ENCODE data around the gene SYF2.
"Not testable (repeated sequence)": the region's sequence is repeated elsewhere in the genome, so short reads cannot be mapped to it uniquely, and the experiment has no call there.

The SYF2 gene

DNA sequence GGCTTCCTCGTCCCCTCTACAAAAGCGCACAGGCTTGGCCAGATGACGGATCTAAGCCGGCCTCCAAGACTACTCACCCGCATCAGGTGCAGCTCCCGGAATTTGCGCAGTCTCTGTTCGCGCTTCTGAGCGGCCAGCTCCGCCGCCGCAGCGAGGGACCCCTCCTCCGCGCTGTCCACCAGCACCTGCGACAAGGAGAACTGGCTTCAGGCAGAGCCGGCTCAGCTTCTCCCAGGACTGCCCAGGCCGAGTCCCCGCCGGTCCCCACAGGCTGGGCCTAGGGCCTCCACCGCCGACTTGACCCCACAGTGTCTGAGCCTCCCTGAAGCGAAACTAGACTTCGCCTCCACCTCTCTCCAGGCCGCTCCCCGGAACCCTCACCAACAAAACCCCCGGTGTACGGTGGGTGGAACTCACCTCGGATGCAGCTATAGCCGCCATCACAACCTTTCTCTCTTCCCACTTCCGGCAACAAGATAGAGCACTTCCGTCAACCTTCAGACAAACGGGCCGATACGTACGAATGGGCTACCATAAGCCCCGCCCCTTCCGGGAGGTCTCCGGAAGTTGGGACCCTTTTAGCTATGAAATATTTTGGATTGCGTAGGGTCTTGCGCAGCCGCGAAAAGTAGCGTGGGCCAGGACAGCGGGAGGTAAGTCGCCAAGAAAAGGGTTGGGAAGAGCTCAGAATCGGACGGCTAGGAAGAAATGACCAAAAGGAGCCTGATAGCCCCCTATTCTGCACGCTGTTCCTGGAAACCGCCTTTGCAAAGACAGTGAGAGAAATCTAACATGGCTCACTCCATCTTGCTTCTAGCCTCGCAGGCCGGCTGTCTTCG is at the start of gene SYF2:
TSS of gene SYF2 (minus strand) at position 476 of the 839 bp plus-strand sequence. CDS start at position 441, 35 bp downstream.
- H3K27me3 ChIP-seq (ENCODE audit: control insufficient read depth, insufficient read depth, low read length): no peaks in the 10 kb centered on the region
- H3K36me3 ChIP-seq (ENCODE audit: control insufficient read depth, insufficient read depth, low read length): no peaks in the 10 kb centered on the region
- H3K4me2 ChIP-seq (ENCODE audit: low read length): peak within 1 kb of the TSS; percentile 97
- H3K4me3 ChIP-seq (ENCODE audit: low read depth, low read length): peak within 1 kb of the TSS; percentile 96
- TF ChIP-seq, protein P1, sequence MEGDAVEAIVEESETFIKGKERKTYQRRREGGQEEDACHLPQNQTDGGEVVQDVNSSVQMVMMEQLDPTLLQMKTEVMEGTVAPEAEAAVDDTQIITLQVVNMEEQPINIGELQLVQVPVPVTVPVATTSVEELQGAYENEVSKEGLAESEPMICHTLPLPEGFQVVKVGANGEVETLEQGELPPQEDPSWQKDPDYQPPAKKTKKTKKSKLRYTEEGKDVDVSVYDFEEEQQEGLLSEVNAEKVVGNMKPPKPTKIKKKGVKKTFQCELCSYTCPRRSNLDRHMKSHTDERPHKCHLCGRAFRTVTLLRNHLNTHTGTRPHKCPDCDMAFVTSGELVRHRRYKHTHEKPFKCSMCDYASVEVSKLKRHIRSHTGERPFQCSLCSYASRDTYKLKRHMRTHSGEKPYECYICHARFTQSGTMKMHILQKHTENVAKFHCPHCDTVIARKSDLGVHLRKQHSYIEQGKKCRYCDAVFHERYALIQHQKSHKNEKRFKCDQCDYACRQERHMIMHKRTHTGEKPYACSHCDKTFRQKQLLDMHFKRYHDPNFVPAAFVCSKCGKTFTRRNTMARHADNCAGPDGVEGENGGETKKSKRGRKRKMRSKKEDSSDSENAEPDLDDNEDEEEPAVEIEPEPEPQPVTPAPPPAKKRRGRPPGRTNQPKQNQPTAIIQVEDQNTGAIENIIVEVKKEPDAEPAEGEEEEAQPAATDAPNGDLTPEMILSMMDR (IDR thresholded peaks at IDR 0.05): no peak
- H3K79me2 ChIP-seq: no peaks in the 10 kb centered on the region
- peak within 1 kb of the TSS; percentile 76 for H2AFZ ChIP-seq
- no peaks in the 10 kb centered on the region for H3K4me1 ChIP-seq
- peak within 1 kb of the TSS; percentile 92 for H3K27ac ChIP-seq
- no peaks in the 10 kb centered on the region for H3K9me3 ChIP-seq (ENCODE audit: control insufficient read depth, low read length)
- H3K9ac ChIP-seq: peak within 1 kb of the TSS; percentile 80

DNA sequence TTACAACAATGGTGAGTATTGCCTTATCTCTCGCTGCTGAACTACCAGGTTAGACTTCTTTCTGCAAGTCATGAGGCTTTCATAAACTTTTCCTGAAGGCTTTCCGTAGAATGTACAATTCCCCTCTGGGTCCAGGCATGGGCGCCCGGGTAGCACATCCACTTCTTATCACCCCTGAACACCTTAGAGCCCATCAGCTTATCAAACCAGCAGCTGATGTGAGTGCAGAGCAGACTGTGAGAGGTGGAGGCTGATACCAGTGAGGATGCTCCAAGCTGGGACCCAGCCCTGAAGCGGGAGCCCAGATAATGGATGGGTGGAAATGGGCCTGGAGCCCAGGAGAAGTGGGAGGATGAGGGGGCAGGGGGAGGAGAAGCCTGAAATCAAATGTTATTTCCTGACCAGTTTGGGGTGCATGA is 47.4 kb upstream of the SYF2 start:
- not testable (repeated sequence) for H3K79me2 ChIP-seq, H3K27ac ChIP-seq

DNA sequence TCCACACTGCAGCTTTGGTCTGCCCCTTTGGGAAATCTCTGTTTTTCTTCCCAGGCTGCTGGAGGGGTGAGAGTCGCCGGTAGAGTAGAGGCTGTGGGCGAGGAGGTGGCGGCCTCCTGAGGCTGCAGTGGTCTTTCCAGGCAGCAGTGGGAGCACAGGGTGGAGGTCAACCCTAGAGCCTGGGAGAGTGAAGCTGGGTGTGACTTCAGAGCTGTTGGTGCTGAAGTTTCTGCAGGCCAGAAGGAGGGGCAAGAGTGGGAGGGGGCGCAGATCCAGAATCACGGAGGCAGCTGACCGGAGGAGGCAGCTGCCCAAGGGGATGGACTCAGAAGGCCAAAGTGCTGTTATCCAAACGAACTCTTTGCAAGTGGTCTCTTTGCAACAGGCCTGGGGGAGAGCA is 46.5 kb upstream of the SYF2 start:
- H3K79me2 ChIP-seq; H3K27ac ChIP-seq; H2AFZ ChIP-seq; H3K4me1 ChIP-seq; H3K36me3 ChIP-seq (ENCODE audit: control insufficient read depth, insufficient read depth, low read length); H3K9ac ChIP-seq; H3K4me2 ChIP-seq (ENCODE audit: low read length); H3K27me3 ChIP-seq (ENCODE audit: control insufficient read depth, insufficient read depth, low read length); H3K4me3 ChIP-seq (ENCODE audit: low read depth, low read length); H3K9me3 ChIP-seq (ENCODE audit: control insufficient read depth, low read length): not testable (repeated sequence)

More for the DNA sequence above, 47.4 kb upstream of the SYF2 start:
- not testable (repeated sequence) for H3K27me3 ChIP-seq (ENCODE audit: control insufficient read depth, insufficient read depth, low read length); H3K4me1 ChIP-seq; H2AFZ ChIP-seq; H3K9me3 ChIP-seq (ENCODE audit: control insufficient read depth, low read length); H3K9ac ChIP-seq; H3K4me3 ChIP-seq (ENCODE audit: low read depth, low read length); H3K4me2 ChIP-seq (ENCODE audit: low read length); H3K36me3 ChIP-seq (ENCODE audit: control insufficient read depth, insufficient read depth, low read length)

DNA sequence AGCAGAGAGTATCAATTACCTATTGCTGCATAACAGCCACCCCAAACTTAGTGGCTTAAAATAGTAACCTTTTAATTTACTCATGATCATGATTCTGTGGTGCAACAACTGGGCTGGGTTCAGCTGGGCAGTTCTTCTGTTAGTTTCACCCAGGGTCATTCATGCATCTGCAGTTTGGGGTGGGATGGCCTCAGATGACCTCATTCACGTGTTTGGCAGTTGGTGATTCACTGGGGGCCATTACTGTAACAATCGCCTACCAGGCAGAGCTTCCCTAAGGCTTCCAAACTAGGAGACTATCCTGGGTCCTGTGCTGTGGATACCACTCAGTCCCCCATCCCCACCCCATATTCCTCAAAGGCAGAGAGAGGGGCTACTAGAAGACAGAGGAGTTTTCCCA is 46.1 kb upstream of the SYF2 start:
- H3K4me1 ChIP-seq; H3K4me2 ChIP-seq (ENCODE audit: low read length); H3K9me3 ChIP-seq (ENCODE audit: control insufficient read depth, low read length); H3K79me2 ChIP-seq; H2AFZ ChIP-seq; H3K27ac ChIP-seq; H3K36me3 ChIP-seq (ENCODE audit: control insufficient read depth, insufficient read depth, low read length); H3K9ac ChIP-seq; H3K27me3 ChIP-seq (ENCODE audit: control insufficient read depth, insufficient read depth, low read length); H3K4me3 ChIP-seq (ENCODE audit: low read depth, low read length): not testable (repeated sequence)

DNA sequence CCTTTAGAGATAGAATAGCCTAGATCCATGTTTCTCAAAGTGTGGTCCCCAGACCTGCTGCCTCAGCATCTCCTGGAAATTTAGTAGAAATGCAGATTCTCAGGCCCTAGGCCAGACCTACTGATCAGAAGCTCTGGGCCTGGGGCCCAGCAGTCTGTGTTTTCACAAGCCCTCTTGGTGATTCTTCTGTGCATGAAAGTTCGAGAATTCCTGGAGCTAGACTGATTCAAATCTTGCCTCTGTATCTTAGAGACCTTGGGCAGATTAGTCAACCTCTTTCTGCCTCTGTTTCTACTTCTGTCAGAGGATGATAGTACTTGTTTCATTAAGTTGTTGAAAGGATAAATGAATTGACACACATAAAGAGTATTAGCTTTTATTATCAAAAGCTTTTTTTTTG is 45.0 kb upstream of the SYF2 start:
- not testable (repeated sequence) for H3K27ac ChIP-seq; H2AFZ ChIP-seq; H3K36me3 ChIP-seq (ENCODE audit: control insufficient read depth, insufficient read depth, low read length); H3K9ac ChIP-seq; H3K27me3 ChIP-seq (ENCODE audit: control insufficient read depth, insufficient read depth, low read length); H3K9me3 ChIP-seq (ENCODE audit: control insufficient read depth, low read length); H3K79me2 ChIP-seq; H3K4me1 ChIP-seq; H3K4me2 ChIP-seq (ENCODE audit: low read length); H3K4me3 ChIP-seq (ENCODE audit: low read depth, low read length)

DNA sequence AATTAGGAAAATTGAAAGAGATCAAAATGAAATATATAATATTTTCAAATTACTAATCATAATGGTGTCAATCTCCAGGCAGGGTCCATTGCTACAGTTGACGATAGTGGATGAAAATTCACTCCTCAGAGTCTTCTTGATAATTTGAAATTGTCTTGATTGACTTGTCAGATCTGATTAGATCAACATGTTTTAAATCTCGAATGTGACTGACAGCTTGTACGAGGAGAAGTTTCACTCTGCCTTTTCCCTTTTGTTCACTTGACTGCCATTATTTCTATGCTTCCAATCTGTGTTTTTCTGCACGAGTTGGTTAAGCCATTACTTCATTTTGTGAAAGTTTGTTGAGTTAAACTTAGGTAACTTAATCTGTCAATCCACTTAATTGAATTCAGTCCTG is 43.3 kb upstream of the SYF2 start:
- H3K36me3 ChIP-seq (ENCODE audit: control insufficient read depth, insufficient read depth, low read length); H3K27ac ChIP-seq; H2AFZ ChIP-seq; H3K4me3 ChIP-seq (ENCODE audit: low read depth, low read length); H3K9me3 ChIP-seq (ENCODE audit: control insufficient read depth, low read length); H3K79me2 ChIP-seq; H3K27me3 ChIP-seq (ENCODE audit: control insufficient read depth, insufficient read depth, low read length); H3K4me2 ChIP-seq (ENCODE audit: low read length); H3K9ac ChIP-seq; H3K4me1 ChIP-seq: not testable (repeated sequence)

DNA sequence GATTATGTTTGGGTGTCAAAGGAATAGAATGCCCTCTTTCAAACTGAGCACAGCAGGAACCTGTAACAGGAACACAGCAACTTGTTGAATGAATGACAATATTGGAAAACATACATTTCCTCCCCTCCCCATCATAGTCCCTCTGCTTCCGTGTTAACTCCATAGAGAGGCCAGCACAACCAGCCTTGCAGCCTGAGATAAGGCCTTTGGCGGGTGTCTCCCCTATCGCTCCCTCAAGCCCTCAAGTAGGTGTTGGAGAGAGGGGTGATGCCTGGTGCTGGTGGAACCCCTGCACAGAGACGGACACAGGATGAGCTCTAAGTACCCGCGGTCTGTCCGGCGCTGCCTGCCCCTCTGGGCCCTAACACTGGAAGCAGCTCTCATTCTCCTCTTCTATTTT is 39.9 kb upstream of the SYF2 start, which contains the start of gene RHD:
TSS of gene RHD (plus strand) at position 272 of the 400 bp plus-strand sequence. CDS start at position 311, 39 bp downstream.
- H3K79me2 ChIP-seq; H3K4me1 ChIP-seq; H3K4me3 ChIP-seq (ENCODE audit: low read depth, low read length); H3K36me3 ChIP-seq (ENCODE audit: control insufficient read depth, insufficient read depth, low read length); H3K4me2 ChIP-seq (ENCODE audit: low read length); H3K27me3 ChIP-seq (ENCODE audit: control insufficient read depth, insufficient read depth, low read length); H3K27ac ChIP-seq; H2AFZ ChIP-seq; H3K9me3 ChIP-seq (ENCODE audit: control insufficient read depth, low read length); H3K9ac ChIP-seq: not testable (repeated sequence)

DNA sequence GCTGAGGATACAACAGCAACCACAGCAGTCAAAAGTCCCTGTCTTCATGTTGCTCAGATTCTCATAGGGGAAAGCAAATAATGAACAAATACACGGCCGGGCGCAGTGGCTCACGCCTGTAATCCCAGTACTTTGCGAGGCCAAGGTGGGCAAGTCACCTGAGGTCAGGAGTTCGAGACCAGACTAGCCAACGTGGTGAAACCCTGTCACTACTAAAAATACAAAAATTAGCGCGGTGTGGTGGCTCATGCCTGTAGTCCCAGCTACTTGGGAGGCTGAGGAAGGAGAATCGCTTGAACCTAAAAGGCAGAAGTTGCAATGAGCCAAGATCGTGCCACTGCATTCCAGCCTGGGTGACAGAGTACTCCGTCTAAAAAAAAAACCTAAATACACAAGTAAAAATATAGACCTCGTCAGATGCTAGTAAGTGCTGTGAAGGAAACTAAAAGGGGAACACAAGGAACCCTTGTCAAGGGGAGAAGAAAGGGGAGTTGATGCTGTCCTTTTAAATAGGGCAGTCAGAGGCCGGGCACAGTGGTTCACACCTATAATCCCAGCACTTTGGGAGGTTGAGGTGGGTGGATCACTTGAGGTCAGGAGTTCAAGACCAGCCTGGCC is 36.0 kb upstream of the SYF2 start:
- not testable (repeated sequence) for H3K9ac ChIP-seq; H3K27ac ChIP-seq; H3K36me3 ChIP-seq (ENCODE audit: control insufficient read depth, insufficient read depth, low read length); H3K9me3 ChIP-seq (ENCODE audit: control insufficient read depth, low read length); H3K79me2 ChIP-seq; H3K4me1 ChIP-seq; H2AFZ ChIP-seq; H3K27me3 ChIP-seq (ENCODE audit: control insufficient read depth, insufficient read depth, low read length)
- Histone ChIP-seq H3K4me3 (ENCODE audit: low read depth, low read length) (peak overlapping the region; percentile 52), H3K4me2 (ENCODE audit: low read length) (peak overlapping the region; percentile 76)

DNA sequence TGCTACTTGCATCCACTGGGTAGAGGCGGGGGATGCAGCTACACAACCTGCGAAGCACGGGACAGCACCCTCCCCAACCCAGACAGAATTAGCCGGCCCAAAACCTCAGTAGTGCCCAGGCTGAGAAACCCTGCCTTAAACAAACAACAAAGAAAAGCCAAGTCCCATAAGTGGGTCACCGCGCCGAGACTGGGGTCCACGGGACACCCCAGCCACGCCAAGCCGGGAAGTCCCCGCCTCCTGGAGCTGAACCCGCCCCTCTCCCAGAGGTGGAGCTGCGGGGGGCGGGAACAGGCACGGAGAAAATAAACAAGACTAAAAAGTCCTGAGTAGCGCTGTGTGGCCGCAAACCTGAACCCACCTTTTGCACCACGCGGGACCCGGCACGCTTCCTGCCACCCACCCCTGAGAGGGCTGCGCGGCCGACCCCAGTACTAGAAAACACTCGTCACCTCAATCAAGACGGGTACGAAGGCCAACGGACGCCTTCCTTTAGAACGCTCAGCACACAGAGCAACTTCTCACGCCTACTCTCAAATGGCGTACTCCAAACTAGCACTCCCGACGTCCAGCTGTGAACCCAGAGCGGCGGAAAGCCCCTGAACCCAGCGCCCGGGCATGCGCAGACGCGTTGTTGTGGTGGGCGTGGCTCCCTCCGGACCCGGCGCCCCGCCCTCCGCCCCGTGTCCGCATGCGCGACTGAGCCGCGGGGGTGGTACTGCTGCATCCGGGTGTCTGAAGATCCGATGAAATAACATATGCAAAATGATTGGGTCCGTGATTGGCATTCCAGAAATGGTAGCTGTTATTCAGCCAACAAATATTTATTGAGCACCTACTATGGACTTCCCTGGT is 35.2 kb upstream of the SYF2 start:
- H3K9ac ChIP-seq: not testable (repeated sequence)

More for the DNA sequence above, 35.2 kb upstream of the SYF2 start:
- H3K36me3 ChIP-seq (ENCODE audit: control insufficient read depth, insufficient read depth, low read length); H3K4me1 ChIP-seq; H3K79me2 ChIP-seq; H2AFZ ChIP-seq; H3K27me3 ChIP-seq (ENCODE audit: control insufficient read depth, insufficient read depth, low read length); H3K27ac ChIP-seq; H3K9me3 ChIP-seq (ENCODE audit: control insufficient read depth, low read length): not testable (repeated sequence)
- H3K4me2 ChIP-seq (ENCODE audit: low read length): peak overlapping the region; percentile 76
- peak overlapping the region; percentile 52 for H3K4me3 ChIP-seq (ENCODE audit: low read depth, low read length)

Measured in parathyroid adenoma (tissue), 2 donors.